Loucy (cell line): Measurements from ENCODE around the gene SYT7.
"Not testable (repeated sequence)": the region's sequence is repeated elsewhere in the genome, so short reads cannot be mapped to it uniquely, and the experiment has no call there.

ENCODE experiments used
- H2AFZ ChIP-seq: fragments of 200-600 bp; sonication (generic); 2 replicates; pipeline ENCODE4 v1.6.0; 2016; ENCODE audit warnings: antibody characterized with exemption, mild to moderate bottlenecking, low read length, moderate library complexity
- H3F3A ChIP-seq: fragments of 200-600 bp; 2 replicates; pipeline ENCODE4 v1.6.0; 2016; ENCODE audit warnings: antibody characterized with exemption, low read depth, mild to moderate bottlenecking
- H3K27me3 ChIP-seq: fragments of 200-600 bp; sonication (generic); 2 replicates; pipeline ENCODE4 v1.6.1; 2014; ENCODE audit warnings: low read length, mild to moderate bottlenecking; ENCODE audit not compliant: insufficient read depth, poor library complexity, severe bottlenecking
- H3K36me3 ChIP-seq: fragments of 200-600 bp; sonication (generic); 2 replicates; pipeline ENCODE4 v1.6.1; 2016; ENCODE audit warnings: low read length; ENCODE audit not compliant: insufficient read depth
- H3K4me1 ChIP-seq: fragments of 200-600 bp; sonication (generic); 2 replicates; pipeline ENCODE4 v1.5.1; 2014; ENCODE audit warnings: low read length, mild to moderate bottlenecking; ENCODE audit not compliant: insufficient read depth, poor library complexity, severe bottlenecking
- H3K4me2 ChIP-seq: fragments of 200-600 bp; sonication (generic); 2 replicates; pipeline ENCODE4 v1.6.0; 2014; ENCODE audit warnings: antibody characterized with exemption, low read length, low read depth, mild to moderate bottlenecking; ENCODE audit not compliant: poor library complexity, severe bottlenecking
- H3K4me3 ChIP-seq: fragments of 200-600 bp; sonication (generic); 2 replicates; pipeline ENCODE4 v1.5.1; 2014; ENCODE audit warnings: low read length, mild to moderate bottlenecking, mixed read lengths; ENCODE audit not compliant: poor library complexity, severe bottlenecking
- H3K79me2 ChIP-seq: fragments of 200-600 bp; sonication (generic); 2 replicates; pipeline ENCODE4 v1.6.1; 2014; ENCODE audit warnings: low read length; ENCODE audit not compliant: insufficient read depth
- H3K9ac ChIP-seq: fragments of 200-600 bp; sonication (generic); 2 replicates; pipeline ENCODE4 v1.6.0; 2014; ENCODE audit warnings: mild to moderate bottlenecking, low read depth, low read length, moderate library complexity; ENCODE audit not compliant: poor library complexity, severe bottlenecking
- H3K9me2 ChIP-seq: fragments of 200-600 bp; sonication (generic); replicated peaks from 2 replicates; pipeline ENCODE4 v1.6.1; 2016; ENCODE audit warnings: low read depth, low read length, mixed read lengths
- H3K9me3 ChIP-seq: fragments of 200-600 bp; sonication (generic); 2 replicates; pipeline ENCODE4 v1.6.1; 2014; ENCODE audit warnings: mild to moderate bottlenecking, antibody characterized with exemption, low read length, low read depth; ENCODE audit not compliant: insufficient read depth
- H4K20me1 ChIP-seq: fragments of 200-600 bp; sonication (generic); 2 replicates; pipeline ENCODE4 v1.6.0; 2014; ENCODE audit warnings: antibody characterized with exemption, low read length, mild to moderate bottlenecking; ENCODE audit not compliant: insufficient read depth, poor library complexity, severe bottlenecking
- EZH2phosphoT487 ChIP-seq: fragments of 200-600 bp; IDR thresholded peaks from 2 replicates; pipeline ENCODE4 v1.6.1; 2018; ENCODE audit warnings: antibody characterized with exemption, mild to moderate bottlenecking, moderate library complexity, borderline replicate concordance
- TF ChIP-seq, protein P1 (sequence below): fragments of 200-600 bp; sonication (generic); conservative IDR thresholded peaks from 2 replicates; pipeline ENCODE4 v1.5.1; 2014; ENCODE audit warnings: mild to moderate bottlenecking, antibody characterized with exemption, low read length

SYT7 gene

DNA sequence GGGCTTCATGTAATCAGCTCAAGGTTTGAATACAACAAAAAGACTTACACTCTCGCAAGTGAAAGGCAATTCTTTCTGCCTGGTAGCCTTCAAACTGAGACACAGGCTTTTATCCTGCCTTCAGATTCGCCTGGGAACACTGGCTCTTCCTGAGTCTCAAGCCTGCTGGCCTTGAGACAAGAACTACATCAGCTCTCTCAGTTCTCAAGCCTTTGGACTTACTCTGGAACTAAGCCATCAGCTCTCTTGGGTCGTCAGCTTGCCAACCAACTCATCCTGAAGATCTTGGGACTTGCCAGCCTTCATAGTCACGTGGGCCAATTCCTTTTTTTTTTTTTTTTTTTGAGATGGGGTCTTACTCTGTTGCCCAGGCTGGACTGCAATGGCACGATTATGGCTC, 108.0 kb downstream of the SYT7 start:
- no peaks in the 10 kb centered on the region for H3K4me1 ChIP-seq
- H4K20me1 ChIP-seq: no peaks in the 10 kb centered on the region
- H3K27me3 ChIP-seq: no peaks in the 10 kb centered on the region
- H3F3A ChIP-seq: no peaks in the 10 kb centered on the region
- TF ChIP-seq EZH2phosphoT487: no peak
- TF ChIP-seq, protein P1, sequence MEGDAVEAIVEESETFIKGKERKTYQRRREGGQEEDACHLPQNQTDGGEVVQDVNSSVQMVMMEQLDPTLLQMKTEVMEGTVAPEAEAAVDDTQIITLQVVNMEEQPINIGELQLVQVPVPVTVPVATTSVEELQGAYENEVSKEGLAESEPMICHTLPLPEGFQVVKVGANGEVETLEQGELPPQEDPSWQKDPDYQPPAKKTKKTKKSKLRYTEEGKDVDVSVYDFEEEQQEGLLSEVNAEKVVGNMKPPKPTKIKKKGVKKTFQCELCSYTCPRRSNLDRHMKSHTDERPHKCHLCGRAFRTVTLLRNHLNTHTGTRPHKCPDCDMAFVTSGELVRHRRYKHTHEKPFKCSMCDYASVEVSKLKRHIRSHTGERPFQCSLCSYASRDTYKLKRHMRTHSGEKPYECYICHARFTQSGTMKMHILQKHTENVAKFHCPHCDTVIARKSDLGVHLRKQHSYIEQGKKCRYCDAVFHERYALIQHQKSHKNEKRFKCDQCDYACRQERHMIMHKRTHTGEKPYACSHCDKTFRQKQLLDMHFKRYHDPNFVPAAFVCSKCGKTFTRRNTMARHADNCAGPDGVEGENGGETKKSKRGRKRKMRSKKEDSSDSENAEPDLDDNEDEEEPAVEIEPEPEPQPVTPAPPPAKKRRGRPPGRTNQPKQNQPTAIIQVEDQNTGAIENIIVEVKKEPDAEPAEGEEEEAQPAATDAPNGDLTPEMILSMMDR: no peak
- H3K9ac ChIP-seq: no peak overlapping the region
- no peak overlapping the region for H3K4me2 ChIP-seq
- no peaks in the 10 kb centered on the region for H3K9me3 ChIP-seq
- H2AFZ ChIP-seq: no peak overlapping the region
- no peaks in the 10 kb centered on the region for H3K9me2 ChIP-seq
- no peak overlapping the region for H3K4me3 ChIP-seq
- H3K36me3 ChIP-seq: peaks cover 5% of the 10 kb centered on the region; the same call in 1 of the 2 replicates
- no peaks in the 10 kb centered on the region for H3K79me2 ChIP-seq

DNA sequence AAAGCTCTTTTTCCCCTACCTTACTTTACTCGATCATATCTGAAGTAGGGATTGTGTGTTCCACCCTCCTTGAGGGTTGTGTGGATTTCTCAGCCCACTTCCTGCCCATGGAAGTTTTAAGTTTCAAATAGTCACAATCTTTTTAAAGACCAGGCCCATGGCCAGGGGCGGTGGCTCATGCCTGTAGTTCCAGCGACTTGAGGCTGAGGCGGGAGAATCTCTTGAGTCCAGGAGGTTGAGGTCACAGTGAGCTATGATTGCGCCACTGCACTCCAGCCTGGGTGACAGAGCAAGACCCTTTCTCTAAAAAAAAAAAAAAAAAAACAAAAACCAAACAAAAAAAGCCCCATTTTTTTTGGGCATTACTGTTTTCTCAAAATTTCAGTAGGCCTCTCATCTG, 108.6 kb downstream of the SYT7 start:
- H3K4me1 ChIP-seq: no peaks in the 10 kb centered on the region
- H3K9me3 ChIP-seq: no peaks in the 10 kb centered on the region
- no peaks in the 10 kb centered on the region for H3K79me2 ChIP-seq
- H3K9ac ChIP-seq: no peak overlapping the region
- H3K36me3 ChIP-seq: peaks cover 5% of the 10 kb centered on the region; the same call in 1 of the 2 replicates
- H4K20me1 ChIP-seq: no peaks in the 10 kb centered on the region
- H3K27me3 ChIP-seq: no peaks in the 10 kb centered on the region
- TF ChIP-seq, protein P1: no peak
- TF ChIP-seq EZH2phosphoT487: no peak
- no peaks in the 10 kb centered on the region for H3F3A ChIP-seq
- no peak overlapping the region for H3K4me3 ChIP-seq
- H2AFZ ChIP-seq: no peak overlapping the region
- H3K9me2 ChIP-seq: no peaks in the 10 kb centered on the region
- H3K4me2 ChIP-seq: no peak overlapping the region

DNA sequence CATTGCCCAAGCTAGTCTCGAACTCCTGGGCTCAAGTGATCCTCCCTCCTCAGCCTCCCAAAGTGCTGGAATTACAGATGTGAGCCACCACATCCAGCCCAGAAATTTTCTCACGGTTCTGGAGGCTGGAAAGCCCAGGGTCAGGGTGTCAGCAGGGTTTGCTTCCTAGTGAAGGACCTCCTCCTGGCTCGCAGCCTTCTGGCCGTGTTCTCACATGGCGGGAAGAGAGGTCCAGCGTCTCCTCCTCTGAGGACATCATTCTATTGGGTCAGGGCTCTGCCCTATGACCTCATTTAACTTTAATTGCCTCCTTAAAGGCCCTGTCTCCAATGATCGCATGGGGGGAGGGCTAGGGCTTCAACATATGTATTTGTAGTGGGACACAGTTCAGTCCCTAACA, 112.9 kb downstream of the SYT7 start:
- Histone ChIP-seq H3K4me3 (no peak overlapping the region), H3F3A (no peaks in the 10 kb centered on the region), H3K27me3 (no peaks in the 10 kb centered on the region), H3K4me1 (no peaks in the 10 kb centered on the region), H3K79me2 (no peaks in the 10 kb centered on the region), H3K9ac (no peak overlapping the region), H3K9me3 (no peaks in the 10 kb centered on the region), H3K4me2 (no peak overlapping the region), H2AFZ (no peak overlapping the region), H3K36me3 (peaks cover 5% of the 10 kb centered on the region; the same call in 1 of the 2 replicates), H4K20me1 (no peaks in the 10 kb centered on the region), H3K9me2 (no peaks in the 10 kb centered on the region)
- TF ChIP-seq, protein P1: no peak
- TF ChIP-seq EZH2phosphoT487: no peak

DNA sequence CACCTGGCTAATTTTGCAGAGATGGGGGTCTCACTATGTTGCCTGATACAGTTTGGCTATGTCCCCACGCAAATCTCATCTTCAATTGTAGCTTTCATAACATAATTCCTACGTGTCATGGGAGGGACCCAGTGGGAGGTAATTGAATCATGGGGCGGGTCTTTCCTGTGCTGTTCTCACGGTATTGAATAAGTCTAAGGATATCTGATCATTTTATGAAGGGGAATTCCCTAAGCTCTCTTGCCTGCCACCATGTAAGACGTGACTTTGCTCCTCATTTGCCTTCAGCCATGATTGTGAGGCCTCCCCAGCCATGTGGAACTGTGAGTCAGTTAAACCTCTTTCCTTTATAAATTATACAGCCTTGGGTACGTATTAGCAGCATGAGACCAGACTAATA, 113.3 kb downstream of the SYT7 start:
- H3K36me3 ChIP-seq, H3K9me2 ChIP-seq, H3K9ac ChIP-seq, H3K79me2 ChIP-seq, H3K27me3 ChIP-seq, H4K20me1 ChIP-seq, H3F3A ChIP-seq, H3K9me3 ChIP-seq, H3K4me1 ChIP-seq, H3K4me2 ChIP-seq, H2AFZ ChIP-seq, H3K4me3 ChIP-seq: not testable (repeated sequence)
